ENCODE results near the gene NBR1.

DNA sequence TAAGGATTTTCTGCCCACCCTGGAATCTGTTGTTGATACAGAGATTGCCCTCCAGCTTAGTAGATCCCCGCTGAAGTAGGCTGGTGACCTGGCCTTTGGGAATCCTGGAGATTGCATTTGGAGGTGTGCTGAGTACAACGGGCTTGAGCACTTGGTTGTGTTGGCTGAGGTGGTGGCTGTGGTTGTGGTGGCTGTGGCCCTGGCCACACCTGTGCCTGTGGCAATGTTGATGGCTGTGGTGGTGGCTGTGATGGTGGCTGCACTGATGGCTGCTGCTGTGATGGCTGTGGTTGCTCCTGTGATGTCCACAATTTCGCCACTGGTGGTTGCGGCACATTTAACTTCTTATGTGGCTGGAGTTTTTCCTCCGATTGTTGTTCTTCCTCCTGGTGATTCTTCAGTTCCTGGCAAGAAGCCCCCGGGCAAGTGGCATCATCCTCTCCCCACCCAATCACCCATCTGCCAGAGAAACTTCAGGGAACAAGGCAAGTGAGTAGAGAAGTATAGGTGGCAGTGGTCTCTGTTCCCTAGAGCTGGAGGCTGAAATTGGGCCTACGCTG, 53.2 kb downstream of the NBR1 start:
- TF ChIP-seq, protein P1, sequence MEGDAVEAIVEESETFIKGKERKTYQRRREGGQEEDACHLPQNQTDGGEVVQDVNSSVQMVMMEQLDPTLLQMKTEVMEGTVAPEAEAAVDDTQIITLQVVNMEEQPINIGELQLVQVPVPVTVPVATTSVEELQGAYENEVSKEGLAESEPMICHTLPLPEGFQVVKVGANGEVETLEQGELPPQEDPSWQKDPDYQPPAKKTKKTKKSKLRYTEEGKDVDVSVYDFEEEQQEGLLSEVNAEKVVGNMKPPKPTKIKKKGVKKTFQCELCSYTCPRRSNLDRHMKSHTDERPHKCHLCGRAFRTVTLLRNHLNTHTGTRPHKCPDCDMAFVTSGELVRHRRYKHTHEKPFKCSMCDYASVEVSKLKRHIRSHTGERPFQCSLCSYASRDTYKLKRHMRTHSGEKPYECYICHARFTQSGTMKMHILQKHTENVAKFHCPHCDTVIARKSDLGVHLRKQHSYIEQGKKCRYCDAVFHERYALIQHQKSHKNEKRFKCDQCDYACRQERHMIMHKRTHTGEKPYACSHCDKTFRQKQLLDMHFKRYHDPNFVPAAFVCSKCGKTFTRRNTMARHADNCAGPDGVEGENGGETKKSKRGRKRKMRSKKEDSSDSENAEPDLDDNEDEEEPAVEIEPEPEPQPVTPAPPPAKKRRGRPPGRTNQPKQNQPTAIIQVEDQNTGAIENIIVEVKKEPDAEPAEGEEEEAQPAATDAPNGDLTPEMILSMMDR (IDR thresholded peaks at IDR 0.05) = no peak
- no peak for TF ChIP-seq POLR2A (IDR thresholded peaks at IDR 0.05)

Measured in right lobe of liver (tissue), 4 donors.